NT2/D1 (cell line): Measurements from ENCODE around the gene AKAP13.

ENCODE experiments used
- SUZ12 ChIP-seq: IDR thresholded peaks from 2 replicates; pipeline ENCODE4 v1.6.1; 2011; ENCODE audit not compliant: insufficient read length, insufficient read depth; ENCODE audit errors: extremely low read depth
- YY1 ChIP-seq: IDR thresholded peaks from 2 replicates; pipeline ENCODE4 v1.6.1; 2011; ENCODE audit not compliant: insufficient read length, insufficient read depth
- ZNF274 ChIP-seq: IDR thresholded peaks from 2 replicates; pipeline ENCODE4 v1.6.1; 2011; ENCODE audit warnings: mild to moderate bottlenecking, low read depth, low read length

DNA sequence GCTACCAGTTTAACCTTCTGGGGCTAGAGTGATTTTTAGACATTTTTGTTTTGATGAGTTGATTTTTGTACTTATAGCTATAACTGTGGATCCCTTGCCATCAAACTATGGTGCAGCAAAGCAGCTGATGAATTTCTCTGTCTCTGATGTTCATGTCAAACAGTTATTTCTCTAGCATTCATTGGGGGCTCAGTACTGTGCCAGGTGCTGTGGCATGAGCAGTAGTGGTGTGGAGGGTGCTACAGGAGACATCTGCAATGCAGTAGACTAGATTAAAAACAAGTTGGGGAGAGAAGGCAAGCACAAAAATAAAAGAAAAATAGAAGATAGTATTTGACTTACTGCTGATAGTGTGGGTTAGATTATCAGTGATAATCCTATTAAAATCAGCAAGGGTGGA is 95.3 kb downstream of the AKAP13 start:
- TF ChIP-seq YY1 (no peak), SUZ12 (no peak), ZNF274 (no peak)
